GM10266 (cell line): ENCODE data around the gene UNC13C.

Experiments used
- DNase-seq: peaks from one replicate; pipeline ENCODE4 v3.0.0; 2012; ENCODE audit errors: extremely low spot score
- TF ChIP-seq, protein P1 (sequence below): IDR thresholded peaks from 2 replicates; pipeline ENCODE4 v1.5.1; 2012; ENCODE audit warnings: mild to moderate bottlenecking, low read depth; ENCODE audit not compliant: control insufficient read depth, insufficient read depth; ENCODE audit errors: missing control alignments

The UNC13C gene

DNA sequence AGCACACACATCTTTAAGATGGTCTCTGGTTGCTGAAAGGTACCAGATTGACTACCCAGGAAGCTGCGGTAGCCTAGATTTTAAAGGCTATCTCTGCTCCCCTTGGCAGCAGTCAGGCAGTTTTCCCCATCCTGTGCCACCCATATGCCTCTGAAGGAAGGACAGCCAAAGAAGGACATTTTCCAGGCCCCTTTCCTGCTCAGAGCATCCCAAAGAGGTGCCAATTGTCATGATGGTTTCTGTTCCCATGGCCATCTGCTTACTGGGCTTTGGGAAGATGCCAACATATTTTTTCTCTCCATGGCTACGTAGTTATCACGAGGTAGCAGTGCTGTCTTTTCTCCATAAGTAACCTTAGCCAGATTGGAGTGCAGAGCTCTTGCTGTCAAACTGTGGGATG is 39.7 kb downstream of the UNC13C start:
- TF ChIP-seq, protein P1, sequence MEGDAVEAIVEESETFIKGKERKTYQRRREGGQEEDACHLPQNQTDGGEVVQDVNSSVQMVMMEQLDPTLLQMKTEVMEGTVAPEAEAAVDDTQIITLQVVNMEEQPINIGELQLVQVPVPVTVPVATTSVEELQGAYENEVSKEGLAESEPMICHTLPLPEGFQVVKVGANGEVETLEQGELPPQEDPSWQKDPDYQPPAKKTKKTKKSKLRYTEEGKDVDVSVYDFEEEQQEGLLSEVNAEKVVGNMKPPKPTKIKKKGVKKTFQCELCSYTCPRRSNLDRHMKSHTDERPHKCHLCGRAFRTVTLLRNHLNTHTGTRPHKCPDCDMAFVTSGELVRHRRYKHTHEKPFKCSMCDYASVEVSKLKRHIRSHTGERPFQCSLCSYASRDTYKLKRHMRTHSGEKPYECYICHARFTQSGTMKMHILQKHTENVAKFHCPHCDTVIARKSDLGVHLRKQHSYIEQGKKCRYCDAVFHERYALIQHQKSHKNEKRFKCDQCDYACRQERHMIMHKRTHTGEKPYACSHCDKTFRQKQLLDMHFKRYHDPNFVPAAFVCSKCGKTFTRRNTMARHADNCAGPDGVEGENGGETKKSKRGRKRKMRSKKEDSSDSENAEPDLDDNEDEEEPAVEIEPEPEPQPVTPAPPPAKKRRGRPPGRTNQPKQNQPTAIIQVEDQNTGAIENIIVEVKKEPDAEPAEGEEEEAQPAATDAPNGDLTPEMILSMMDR, result no peak
- no peak for DNase-seq

DNA sequence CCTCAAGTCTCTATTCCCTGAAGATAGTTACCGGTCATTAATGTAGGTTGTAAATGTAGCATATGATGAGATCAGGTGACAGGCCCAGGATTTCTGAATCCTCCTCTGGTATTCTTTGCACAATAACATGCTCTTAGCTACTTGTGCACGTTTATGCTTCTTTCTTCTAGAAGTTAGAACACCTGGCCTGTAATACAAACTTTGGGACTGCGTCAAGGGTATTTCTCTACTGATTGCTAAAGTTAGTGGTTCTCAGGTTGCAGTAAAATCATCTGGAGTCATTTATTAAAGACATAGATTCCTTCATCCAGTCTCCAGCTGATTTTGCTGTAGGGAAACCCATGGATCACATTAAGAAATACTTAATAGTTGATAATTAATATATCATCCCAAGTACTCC is 48.0 kb downstream of the UNC13C start:
- no peak for DNase-seq
- TF ChIP-seq, protein P1, result no peak

DNA sequence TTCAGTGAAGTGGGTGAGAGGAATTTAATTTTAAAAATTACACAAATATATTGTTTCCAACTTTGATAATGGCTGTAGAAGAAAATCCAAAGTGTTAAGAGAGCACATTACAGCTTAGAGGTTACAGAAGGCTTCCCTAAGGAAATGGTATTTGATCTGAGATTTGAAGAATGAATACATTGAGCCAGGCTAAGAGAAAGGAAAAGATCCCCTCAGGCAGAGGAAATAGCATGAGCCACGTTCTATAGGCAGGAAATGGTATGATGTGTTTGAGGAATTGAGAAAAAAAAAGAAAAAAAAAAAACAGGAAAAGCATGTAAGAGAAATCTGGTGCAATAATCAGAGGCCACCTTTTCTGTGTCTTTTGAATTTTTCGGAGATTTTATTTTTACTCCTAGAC is 48.6 kb downstream of the UNC13C start:
- no peak for DNase-seq
- TF ChIP-seq, protein P1, result no peak

DNA sequence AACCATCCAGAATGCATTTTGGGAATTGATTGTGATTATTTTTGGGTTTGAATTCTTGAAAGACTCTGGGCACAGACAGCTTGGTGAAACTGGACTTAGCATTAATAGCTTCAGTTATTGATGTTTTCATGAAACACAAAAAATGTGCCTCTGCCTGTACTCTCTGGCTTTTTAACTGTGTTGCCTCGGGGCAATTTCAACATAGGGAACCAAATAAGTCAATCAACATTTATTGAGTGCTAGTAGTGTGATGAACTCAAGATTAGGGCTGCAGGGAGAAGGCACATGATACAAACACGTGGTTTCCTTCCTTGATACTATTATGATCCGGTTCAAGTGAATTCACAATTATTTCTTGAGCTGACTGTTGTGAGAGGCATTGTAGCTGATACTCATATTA is 50.8 kb downstream of the UNC13C start:
- no peak for DNase-seq
- TF ChIP-seq, protein P1, result no peak

DNA sequence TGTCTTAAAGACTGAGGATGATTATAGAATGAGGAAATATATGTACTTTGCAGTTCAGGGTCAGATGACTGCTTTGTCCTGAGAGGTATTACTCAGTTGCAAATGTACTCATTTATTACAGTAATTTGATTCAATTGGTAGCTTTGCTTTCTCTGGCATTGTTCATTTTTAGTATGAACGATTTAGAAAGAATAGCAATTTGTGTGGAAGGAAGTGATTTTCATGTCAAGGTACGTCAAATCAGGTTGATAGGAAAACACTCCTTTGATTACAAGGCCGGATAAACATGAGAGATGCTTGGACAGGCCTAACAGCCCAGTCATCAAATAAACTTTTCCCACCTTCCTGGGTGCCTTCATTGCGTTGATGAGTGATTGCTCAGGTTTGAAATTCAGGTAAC is 53.8 kb downstream of the UNC13C start:
- no peak for DNase-seq
- TF ChIP-seq, protein P1, result no peak

DNA sequence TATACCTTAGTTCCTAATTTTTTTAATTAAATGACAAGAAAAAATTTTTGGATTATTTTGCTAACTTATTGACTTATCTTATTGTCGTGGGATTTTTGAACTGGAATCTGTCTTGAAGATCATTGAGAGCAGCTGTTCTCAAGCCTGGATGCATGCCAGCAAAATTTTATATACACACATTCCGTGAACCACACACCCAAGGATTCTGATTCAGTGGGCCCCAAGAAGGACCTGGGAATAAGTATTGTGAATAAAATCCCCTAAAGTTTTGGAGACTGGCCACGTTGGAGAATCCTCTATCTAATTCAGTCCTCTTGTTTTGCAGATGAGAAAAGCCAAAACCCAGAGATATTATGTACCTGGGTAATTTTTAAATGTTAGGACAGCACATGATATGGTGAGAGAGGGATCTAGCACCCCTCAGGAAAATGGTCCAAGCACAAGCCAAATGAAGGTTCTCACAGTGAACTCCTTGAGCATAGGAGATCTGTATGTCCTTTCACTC is 55.2 kb downstream of the UNC13C start:
- DNase-seq, result no peak
- TF ChIP-seq, protein P1, result no peak

DNA sequence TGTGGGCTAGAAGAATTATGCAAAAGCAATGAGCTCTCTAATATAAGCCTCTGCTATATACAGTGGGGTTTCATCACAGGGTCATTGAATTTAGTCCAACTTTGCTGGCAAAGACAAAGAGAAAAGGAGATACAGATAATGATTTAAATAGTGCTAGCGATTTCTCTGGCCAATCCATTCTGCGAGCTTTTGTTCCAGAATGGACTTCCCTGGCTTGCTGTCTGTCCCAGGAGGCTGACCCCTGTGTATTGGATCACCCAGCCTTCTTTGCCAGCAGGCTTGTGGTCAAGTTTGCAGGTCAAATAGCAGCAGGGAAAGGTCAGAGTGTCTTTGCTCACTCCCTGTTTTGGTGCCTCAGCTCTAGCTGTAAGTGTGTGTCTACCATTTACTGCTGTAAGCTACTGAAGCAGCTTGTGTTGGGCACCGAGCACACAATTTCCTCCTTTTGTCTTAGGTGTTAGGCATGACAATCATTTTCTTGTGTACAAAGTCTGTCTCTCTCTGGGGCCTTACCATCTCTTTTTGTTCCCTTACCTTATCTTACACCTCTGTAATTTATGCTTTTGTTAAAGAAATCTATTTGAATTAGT is 55.7 kb downstream of the UNC13C start:
- TF ChIP-seq, protein P1, result no peak

More for the DNA sequence above, 55.7 kb downstream of the UNC13C start:
- DNase-seq, result no peak
